Hematopoietic multipotent progenitor cell treated with erythropoietin and hydrocortisone succinate and interleukin-3 and kit ligand, for 17 days (in vitro differentiated cells): ENCODE measurements around the gene SEPTIN5.

Experiments used
- DNase-seq: peaks from one replicate; pipeline ENCODE4 v3.0.0-alpha.2; 2015; ENCODE audit warnings: low spot score

SEPTIN5 gene

GRCh38 chr22:19733755-19734154 lies 19.5 kb downstream of the SEPTIN5 start:
- DNase-seq: no peak

- DNase-seq: no peak
These were observed 19.9 kb downstream of the SEPTIN5 start for GRCh38 chr22:19734163-19734562.

GRCh38 chr22:19734837-19735382 lies 20.6 kb downstream of the SEPTIN5 start:
- no peak for DNase-seq

- DNase-seq: no peak
These were observed 21.6 kb downstream of the SEPTIN5 start for GRCh38 chr22:19735665-19736510.

GRCh38 chr22:19737846-19738663 lies 23.8 kb downstream of the SEPTIN5 start:
- no peak for DNase-seq

GRCh38 chr22:19738664-19739447 lies 24.6 kb downstream of the SEPTIN5 start:
- DNase-seq: no peak

- DNase-seq: no peak
These were observed 25.2 kb downstream of the SEPTIN5 start for GRCh38 chr22:19739448-19739895.

GRCh38 chr22:19739911-19740449 lies 25.7 kb downstream of the SEPTIN5 start:
- no peak for DNase-seq

- DNase-seq: no peak
These were observed 26.3 kb downstream of the SEPTIN5 start for GRCh38 chr22:19740586-19740985.

GRCh38 chr22:19741053-19741452 lies 26.8 kb downstream of the SEPTIN5 start:
- DNase-seq: no peak

- DNase-seq: no peak
These were observed 28.1 kb downstream of the SEPTIN5 start for GRCh38 chr22:19742160-19743066.

- no peak for DNase-seq
These were observed 28.8 kb downstream of the SEPTIN5 start for GRCh38 chr22:19743081-19743480.

- DNase-seq: no peak
These were observed 29.3 kb downstream of the SEPTIN5 start for GRCh38 chr22:19743651-19744050.

GRCh38 chr22:19744350-19745006 lies 30.2 kb downstream of the SEPTIN5 start:
- no peak for DNase-seq

- no peak for DNase-seq
These were observed 31.1 kb downstream of the SEPTIN5 start for GRCh38 chr22:19745155-19746101.

- DNase-seq: no peak
These were observed 32.4 kb downstream of the SEPTIN5 start for GRCh38 chr22:19746726-19747125.

- no peak for DNase-seq
These were observed 33.2 kb downstream of the SEPTIN5 start for GRCh38 chr22:19747551-19747950.

- DNase-seq: no peak
These were observed 33.8 kb downstream of the SEPTIN5 start for GRCh38 chr22:19748139-19748538.
